Glomerular visceral epithelial cell (primary cell): ENCODE results near the gene CNGA3.
A peak's percentile ranks its signal among the peaks of the same experiment; 100 is the strongest.

Source experiments
- DNase-seq: peaks from one replicate; pipeline ENCODE4 v3.0.0-alpha.2; 2016; ENCODE audit errors: extremely low spot score

The CNGA3 gene

DNA sequence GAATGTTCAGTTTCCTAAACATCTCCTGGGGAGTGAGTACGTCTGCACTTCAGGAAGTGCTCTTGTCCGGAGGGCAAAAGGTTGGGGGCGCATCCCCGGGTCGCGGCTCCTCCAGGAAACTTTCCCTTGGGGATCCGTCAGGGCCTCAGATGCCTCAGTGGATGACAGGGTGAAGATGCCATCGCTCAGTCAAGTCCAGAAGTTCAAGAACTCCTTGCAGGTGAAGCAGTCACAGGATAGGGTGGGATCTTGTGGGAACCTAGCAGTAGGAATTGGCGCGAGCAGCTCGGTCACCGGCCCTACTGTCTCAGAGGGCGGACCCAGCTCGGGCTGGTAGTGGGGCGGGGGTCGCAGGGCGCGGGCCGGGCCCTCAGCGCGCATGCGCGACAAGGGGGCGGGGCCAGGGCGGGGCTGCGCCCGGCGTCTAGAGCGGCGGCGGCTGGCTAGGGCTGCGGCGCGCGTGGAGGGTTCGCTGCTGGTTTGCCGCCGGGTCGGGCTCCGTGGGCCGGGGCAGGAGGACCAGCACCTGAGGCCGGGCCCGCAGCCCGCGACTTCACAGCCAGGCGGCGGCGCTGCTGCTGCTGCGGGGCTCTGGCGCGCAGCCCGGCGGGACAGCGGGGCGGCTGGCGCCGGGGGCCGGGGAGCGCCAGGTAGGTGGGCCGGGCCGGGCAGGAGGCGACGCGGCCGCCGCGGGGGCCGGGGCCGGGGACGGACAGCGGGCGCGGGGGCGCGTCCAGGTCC is 98.3 kb downstream of the CNGA3 start, which contains the start of gene INPP4A:
Gene INPP4A, plus strand, starts transcription at position 423 of the 741 bp plus-strand sequence. CDS start 75,191 bp downstream, outside the sequence.
- peak; percentile 86 for DNase-seq

- DNase-seq = no peak
These were observed 99.0 kb downstream of the CNGA3 start for GRCh38 chr2:98445177-98445682.

DNA sequence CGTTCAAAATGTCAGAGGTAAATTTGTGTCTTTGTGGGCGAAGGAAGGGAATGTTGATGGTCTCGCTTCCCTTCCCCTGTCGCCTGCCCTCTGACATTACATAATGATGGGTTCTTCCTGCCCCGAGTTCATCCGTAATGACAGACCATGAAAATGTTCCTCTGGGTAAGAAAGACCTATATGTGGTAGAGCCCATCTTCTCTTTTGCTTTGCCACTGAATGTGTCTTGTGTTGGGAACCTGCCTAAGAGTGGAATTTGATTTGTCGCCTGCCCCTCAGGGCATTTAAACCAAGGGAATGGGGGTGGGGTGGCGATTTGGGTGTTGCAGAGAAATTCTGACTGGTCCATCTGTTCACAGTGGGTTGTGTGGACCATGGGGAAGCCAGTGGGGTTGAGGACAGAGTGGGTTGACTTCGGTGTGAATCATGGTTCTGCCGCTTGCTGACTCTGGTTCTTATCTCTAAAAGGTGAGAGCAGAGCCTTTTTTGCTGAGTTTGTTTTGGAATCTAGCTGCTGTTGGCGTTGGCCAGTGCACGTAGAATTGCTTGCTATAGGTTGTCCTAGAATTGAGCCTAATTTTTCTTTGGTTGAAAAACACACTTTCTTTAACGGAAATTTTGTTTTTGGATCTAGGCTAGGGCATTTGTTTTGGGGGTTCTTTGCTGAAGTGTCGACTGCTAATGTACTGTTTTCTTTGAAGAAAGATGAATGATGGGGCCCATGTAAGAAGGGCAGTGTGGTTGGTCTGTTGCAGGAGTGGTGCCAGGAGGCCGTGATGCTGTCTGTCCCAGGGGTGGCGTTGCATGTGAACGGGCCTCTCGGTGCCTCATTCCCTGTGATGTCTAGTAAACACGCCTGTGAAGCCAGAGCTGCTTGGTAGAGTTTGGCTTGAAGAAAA is 99.7 kb downstream of the CNGA3 start:
- DNase-seq = peak; percentile 23

- DNase-seq = no peak
These were observed 100.6 kb downstream of the CNGA3 start for GRCh38 chr2:98446850-98447249.
